BE2C (cell line): ENCODE measurements around the gene EXOSC3. TPM values are rescaled to one million over a fixed set of nuclear protein-coding genes. Genes with fewer than 3 reads are reported as not detected.
"Not testable (repeated sequence)": the region's sequence is repeated elsewhere in the genome, so short reads cannot be mapped to it uniquely, and the experiment has no call there.

Experiments
- DNase-seq: peaks from one replicate; pipeline ENCODE4 v3.0.0-alpha.2; 2020
- H3K27me3 ChIP-seq: fragments of 250-450 bp; sonication (Bioruptor Pico); 2 replicates; pipeline ENCODE4 v1.5.1; 2020; ENCODE audit warnings: mild to moderate bottlenecking
- H3K36me3 ChIP-seq: fragments of 250-450 bp; sonication (Bioruptor Pico); 2 replicates; pipeline ENCODE4 v1.5.1; 2020; ENCODE audit warnings: mild to moderate bottlenecking
- H3K4me1 ChIP-seq: fragments of 250-450 bp; sonication (Bioruptor Pico); 2 replicates; pipeline ENCODE4 v1.5.1; 2020
- H3K4me3 ChIP-seq: 2 replicates; pipeline ENCODE4 v1.5.1; 2011; ENCODE audit warnings: low read depth, low read length
- H3K9me3 ChIP-seq: fragments of 250-450 bp; sonication (Bioruptor Pico); 2 replicates; pipeline ENCODE4 v1.5.1; 2020
- CTCF ChIP-seq: IDR thresholded peaks from 2 replicates; pipeline ENCODE4 v1.5.1; 2012; ENCODE audit warnings: mild to moderate bottlenecking, low read depth, low read length
- polyA plus RNA-seq: library from polyadenylated mRNA; unstranded; fragments of >200 nt; gene quantifications from one replicate; pipeline ENCODE4 v1.2.1, GENCODE V29; 2012; ENCODE audit warnings: low read depth, missing spikeins; ENCODE audit not compliant: insufficient read length, insufficient read depth

EXOSC3 gene
- 16.9 TPM for polyA plus RNA-seq

GRCh38 chr9:37784616-37785483 is at the start of gene EXOSC3:
Gene EXOSC3, minus strand, starts transcription at chr9:37785064. Its CDS starts 20 bp downstream, at chr9:37785044.
- peak; percentile 21; the same call in 1 of the 2 replicates for TF ChIP-seq CTCF
- Histone ChIP-seq H3K36me3 (peaks cover 41% of the 10 kb centered on the region), H3K4me3 (peak within 1 kb of the TSS; percentile 94), H3K4me1 (no peaks in the 10 kb centered on the region; the same call in 1 of the 2 replicates), H3K9me3 (no peaks in the 10 kb centered on the region), H3K27me3 (no peaks in the 10 kb centered on the region)
- DNase-seq = peak; percentile 92

- Histone ChIP-seq H3K4me3 (no peak overlapping the region), H3K36me3 (peaks cover 41% of the 10 kb centered on the region), H3K27me3 (no peaks in the 10 kb centered on the region), H3K4me1 (no peaks in the 10 kb centered on the region), H3K9me3 (no peaks in the 10 kb centered on the region)
- TF ChIP-seq CTCF = no peak
- no peak for DNase-seq
Measured at GRCh38 chr9:37827483-37828165, 42.8 kb upstream of the EXOSC3 start.

GRCh38 chr9:37825174-37825573 is 40.3 kb upstream of the EXOSC3 start:
- not testable (repeated sequence) for H3K4me3 ChIP-seq, H3K27me3 ChIP-seq, H3K4me1 ChIP-seq, H3K9me3 ChIP-seq, DNase-seq
- H3K36me3 ChIP-seq = peaks cover 46% of the 10 kb centered on the region

GRCh38 chr9:37820142-37820541 is 35.3 kb upstream of the EXOSC3 start:
- no peak for DNase-seq
- Histone ChIP-seq H3K27me3 (no peaks in the 10 kb centered on the region), H3K9me3 (no peaks in the 10 kb centered on the region), H3K4me1 (no peaks in the 10 kb centered on the region), H3K36me3 (peaks cover 33% of the 10 kb centered on the region), H3K4me3 (no peak overlapping the region)
- no peak for TF ChIP-seq CTCF

GRCh38 chr9:37818849-37819248 is 34.0 kb upstream of the EXOSC3 start:
- TF ChIP-seq CTCF = no peak
- Histone ChIP-seq H3K36me3 (peaks cover 23% of the 10 kb centered on the region), H3K4me1 (no peaks in the 10 kb centered on the region), H3K4me3 (no peak overlapping the region), H3K27me3 (no peaks in the 10 kb centered on the region), H3K9me3 (no peaks in the 10 kb centered on the region)
- no peak for DNase-seq

GRCh38 chr9:37812773-37813379 is 28.0 kb upstream of the EXOSC3 start:
- peaks cover 10% of the 10 kb centered on the region for H3K36me3 ChIP-seq
- H3K4me1 ChIP-seq = no peaks in the 10 kb centered on the region
- no peaks in the 10 kb centered on the region for H3K27me3 ChIP-seq
- TF ChIP-seq CTCF = no peak
- no peaks in the 10 kb centered on the region for H3K9me3 ChIP-seq
- no peak for DNase-seq
- H3K4me3 ChIP-seq = no peak overlapping the region
